Medulla oblongata (tissue), 1 donor: ENCODE measurements around the gene FXYD4.

Source experiments
- DNase-seq: peaks from one replicate; pipeline ENCODE4 v3.0.0-alpha.2; 2015; ENCODE audit errors: extremely low spot score

Gene FXYD4

DNA sequence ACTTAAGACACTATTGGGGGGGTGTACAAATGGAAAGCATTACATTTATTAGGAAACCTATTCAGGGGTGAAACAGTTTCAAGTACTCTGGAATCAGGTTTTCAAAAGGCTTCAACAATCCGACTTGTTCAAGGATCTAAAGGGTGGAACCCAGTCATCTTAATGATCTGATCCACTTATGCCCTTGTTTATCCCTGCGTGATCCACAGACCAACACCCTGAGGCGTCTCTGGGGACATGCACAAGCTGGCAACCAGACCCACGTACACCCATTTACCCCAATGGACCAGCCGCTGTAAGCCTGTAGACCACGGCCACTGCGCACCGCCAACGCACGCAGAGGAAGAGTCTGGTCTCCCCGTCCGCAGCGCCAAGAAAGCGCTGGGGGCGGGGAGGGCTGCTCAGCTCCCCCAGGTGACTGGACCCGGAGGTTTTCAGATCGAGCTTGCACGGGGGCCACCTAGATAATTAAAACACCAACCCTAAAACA, 24.2 kb downstream of the FXYD4 start:
- DNase-seq = no peak

DNA sequence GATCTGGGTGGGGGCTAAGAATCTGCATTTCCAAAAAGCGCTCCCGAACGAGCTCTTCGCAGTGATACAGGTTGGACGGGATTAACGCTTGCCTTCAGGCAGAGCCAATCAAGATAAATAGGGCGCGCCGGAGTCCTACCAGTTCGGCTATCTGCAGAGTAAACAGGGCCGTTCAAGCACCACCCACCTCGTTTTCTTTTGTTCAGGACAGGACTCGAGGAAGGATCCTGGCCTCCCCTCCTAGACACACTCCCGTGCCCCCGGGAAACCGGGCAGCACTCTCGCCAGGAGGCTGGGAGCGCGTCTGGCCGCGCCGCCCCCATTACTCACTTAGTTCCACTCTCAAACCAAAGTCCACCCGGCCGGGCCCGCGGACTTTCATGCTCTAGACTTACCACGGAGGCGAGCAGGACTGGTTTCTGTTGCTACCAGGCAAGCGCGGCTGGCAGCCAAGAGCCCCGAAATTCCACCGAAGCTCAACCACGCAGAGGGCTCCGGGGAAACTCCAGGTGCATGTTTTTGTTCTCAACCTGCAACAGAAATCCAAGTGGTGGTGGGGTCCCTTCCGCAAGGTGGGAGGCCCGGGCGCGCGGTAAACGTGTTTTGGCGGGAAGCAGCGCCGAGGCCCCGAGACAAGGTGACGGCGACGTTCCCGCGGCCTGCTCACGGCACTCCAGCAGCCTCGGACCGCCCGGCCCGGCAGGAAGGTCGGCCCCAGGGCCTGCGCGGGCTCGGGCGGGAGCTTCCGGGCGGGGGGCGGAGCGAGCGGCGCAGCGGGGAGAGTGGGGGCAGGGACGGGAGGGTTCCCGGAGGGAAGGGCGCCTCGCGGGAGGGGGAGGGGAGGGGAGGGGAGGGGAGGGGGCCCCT, 24.9 kb downstream of the FXYD4 start:
- DNase-seq = peak; percentile 70

DNA sequence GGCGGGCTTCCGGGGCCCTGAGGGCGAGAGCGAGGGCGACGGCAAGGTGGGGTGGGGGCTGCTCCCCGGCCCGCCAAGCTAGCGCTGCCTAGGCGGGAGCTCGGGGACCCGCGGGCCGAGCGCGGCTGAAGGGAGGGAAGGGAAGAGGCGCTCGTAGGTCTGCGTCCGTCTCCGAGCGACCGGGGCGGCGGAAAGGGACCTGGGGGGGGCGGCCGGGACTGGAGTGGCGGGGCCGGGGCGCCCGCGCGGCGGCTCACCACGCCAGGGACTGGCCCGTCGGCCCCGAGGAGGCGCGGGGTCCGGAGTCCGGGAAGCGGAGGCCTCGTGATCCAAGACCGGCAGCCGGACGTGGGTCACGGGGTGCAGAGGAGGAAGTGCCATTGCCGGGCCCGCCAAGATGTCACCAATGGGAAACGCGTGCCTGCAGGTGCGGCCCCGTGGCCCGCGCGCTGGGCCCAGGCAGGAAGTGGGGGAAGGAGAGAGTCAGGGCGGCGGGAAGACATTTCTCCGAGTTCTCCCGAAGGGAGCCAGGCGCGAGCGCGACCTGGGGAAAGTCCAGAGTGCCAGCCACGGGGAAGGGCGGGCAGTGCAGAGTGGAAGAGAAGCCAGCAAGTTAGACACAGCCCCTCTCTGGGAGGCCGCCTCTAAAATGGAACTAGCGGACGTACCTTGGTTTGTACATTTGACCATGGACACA, 25.6 kb downstream of the FXYD4 start:
- DNase-seq = peak; percentile 87

- DNase-seq = no peak
Observed at GRCh38 chr10:43398939-43399319, 27.5 kb downstream of the FXYD4 start.

- no peak for DNase-seq
Observed at GRCh38 chr10:43399320-43400310, 28.2 kb downstream of the FXYD4 start.

DNA sequence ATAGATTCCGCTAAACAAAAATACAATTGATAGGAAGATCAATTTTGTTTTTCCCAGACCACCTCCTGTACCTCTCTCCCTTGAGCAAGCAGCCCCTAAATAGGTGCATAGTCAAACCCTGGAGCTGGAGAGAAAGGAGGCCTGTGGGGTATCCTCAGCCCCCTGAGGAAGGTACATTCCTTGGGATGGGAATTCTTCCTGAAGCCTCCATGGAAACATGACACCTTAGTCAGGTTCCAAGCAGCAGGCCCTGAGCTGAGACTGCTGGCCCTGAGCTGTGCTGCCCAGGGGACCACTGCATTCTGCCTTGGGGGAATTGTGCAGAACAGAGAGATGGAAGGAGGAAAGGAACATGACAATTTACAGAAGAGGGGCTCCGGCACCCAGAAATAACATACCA, 30.2 kb downstream of the FXYD4 start:
- DNase-seq = no peak

GRCh38 chr10:43402176-43402575, 30.7 kb downstream of the FXYD4 start:
- DNase-seq = no peak

DNA sequence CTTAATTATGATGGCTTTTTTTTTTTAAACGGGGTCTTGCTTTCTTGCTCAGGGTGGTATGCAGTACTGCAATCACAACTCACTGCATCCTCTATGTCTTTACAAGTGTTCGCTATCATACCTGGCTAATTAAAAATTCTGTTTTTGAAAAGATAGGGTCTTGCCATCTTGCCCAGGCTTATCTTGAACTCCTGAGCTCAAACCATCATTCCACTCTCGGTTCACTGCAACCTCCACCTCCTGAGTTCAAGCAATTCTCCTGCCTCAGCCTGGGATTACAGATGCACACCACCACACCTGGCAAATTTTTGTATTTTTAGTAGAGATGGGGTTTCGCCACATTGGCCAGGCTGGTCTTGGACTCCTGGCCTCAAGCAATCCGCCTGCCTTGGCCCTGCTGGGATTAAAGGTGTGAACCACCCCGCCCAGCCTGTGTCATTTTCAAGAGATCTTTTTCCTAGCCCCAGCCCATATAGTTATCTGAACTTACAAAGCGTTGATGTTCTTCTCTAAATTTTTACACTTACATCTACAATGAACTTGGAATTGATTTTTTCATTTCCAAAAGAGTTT, 31.5 kb downstream of the FXYD4 start:
- no peak for DNase-seq

DNA sequence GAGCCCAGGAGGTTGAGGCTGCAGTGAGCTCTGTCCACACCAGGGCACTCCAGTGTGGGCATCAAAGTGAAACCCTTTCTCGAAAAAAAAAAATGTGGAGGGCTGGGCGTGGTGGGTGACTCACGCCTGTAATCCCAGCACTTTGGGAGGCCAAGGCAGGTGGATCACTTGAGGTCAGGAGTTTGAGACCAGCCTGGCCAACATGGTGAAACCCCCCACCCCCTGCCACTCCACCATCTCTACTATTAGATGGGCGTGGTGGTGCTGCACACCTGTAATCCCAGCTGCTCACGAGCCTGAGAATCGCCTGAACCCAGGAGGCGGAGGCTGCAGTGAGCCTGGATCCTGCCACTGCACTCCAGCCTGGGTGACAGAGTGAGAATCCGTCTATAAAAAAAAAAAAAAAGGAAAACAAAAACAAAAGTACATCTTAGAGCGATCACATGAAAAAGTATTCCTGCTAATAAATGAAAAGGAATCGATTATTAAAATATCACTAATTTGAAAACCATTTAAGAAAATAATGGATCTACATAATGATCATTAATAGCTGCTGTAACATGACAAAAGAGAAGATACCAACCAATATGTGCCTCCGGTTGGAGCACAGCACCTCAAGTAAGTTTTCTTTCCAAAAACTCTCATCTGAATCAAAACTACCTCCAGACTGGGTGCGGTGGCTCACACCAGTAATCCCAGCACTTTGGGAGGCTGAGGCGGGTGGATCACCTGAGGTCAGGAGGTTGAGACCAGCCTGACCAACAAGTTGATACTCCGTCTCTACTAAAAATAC, 32.7 kb downstream of the FXYD4 start:
- no peak for DNase-seq

DNA sequence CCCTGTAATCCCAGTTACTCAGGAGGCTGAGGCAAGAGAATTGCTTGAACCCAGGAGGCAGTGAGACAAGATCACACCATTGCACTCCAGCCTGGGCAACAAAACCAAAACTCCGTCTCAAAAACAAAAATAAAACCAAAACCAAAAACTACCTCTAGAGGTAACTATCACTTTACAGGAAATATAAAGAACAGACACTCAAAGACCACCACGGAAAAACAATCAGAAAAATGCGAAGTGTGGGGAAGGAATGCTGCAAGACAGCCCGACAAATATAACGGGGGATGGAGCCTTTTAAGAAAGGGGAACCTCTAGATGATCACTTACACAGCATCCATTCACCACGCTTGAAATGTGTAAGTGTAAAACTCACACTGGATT, 33.3 kb downstream of the FXYD4 start:
- no peak for DNase-seq

DNA sequence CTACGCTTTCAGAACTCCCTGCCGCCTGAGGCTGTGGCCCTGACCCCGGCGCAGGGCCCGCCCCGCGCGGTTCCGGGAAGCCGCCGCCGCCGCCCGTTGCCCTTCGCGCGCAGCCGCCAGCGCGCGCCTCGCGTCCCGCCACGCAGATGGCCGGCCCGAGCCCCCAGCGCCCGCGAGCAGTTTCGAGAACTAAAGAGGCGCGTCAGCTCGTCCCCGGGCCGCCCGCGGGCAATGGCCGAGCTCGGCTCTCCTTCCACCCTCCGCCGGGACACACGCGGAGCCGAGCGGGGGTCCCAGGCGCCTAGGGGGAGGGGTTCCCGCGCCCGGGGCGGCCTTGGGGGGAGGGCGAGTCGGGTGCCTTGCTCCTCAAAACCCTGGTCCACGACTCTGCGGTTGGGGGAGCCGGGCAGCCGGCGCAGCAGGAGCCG, 35.7 kb downstream of the FXYD4 start:
- peak; percentile 38 for DNase-seq

GRCh38 chr10:43407576-43408330, 36.3 kb downstream of the FXYD4 start:
- DNase-seq = peak; percentile 88

- DNase-seq = no peak
Observed at GRCh38 chr10:43408331-43408709, 36.9 kb downstream of the FXYD4 start.

DNA sequence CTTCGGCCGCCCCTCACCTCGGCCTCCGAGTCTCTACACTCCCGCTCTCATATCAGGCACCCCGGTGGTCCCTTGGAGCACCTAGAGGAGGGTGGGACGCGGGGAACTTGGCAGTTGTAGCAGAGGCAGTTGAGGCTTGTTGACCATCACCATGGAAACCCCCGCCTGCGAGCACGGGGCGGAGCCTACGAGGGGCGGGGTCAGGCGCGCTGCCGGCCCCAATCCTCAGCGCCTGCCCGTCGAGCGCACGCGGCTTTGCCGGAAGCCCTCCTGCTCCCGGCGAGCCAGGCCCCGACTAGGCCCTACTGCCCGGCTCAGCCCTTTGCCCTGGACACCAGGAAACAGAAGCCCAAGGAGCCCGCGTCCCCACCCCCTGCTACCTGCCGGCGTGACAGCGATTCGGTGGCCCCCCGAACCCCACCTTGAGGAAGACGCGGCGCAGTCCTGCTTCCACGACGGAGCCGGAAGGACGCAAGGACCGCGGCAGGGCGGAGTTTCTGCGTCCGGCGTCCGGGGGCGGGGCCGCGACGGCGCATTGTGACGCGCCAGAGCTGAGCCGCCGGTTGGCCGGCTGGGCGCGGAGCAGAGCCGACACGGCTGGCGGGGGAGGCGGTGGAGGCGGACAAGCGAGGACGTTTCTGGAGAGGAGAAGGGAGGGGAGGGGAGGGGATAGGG, 37.4 kb downstream of the FXYD4 start, which contains the start of gene HNRNPF:
HNRNPF (minus strand) TSS at position 477 of the 675 bp plus-strand sequence. CDS start 21,302 bp downstream, outside the sequence.
- DNase-seq = peak; percentile 97

- no peak for DNase-seq
Observed at GRCh38 chr10:43409385-43410109, 38.1 kb downstream of the FXYD4 start.

- DNase-seq = no peak
Observed at GRCh38 chr10:43410345-43410744, 38.9 kb downstream of the FXYD4 start.

- no peak for DNase-seq
Observed at GRCh38 chr10:43411536-43411935, 40.1 kb downstream of the FXYD4 start.

- no peak for DNase-seq
Observed at GRCh38 chr10:43415544-43415943, 44.1 kb downstream of the FXYD4 start.
